Adrenal gland (tissue), 5 donors: Measurements from ENCODE around the gene TRIM47.

Experiments
- CTCF ChIP-seq, 6 experiments: fragments of 450-650 bp in 4 of 6; fragments of 200-600 bp in 2 of 6; sonication (generic) in 1 of 6; IDR thresholded peaks; 1 replicate in 5 of 6; 2 replicates in 1 of 6; pipeline versions ENCODE4 v1.5.1 to v1.8.0; 2016 to 2021; ENCODE audit warnings: antibody characterized with exemption in 6 of 6, mild to moderate bottlenecking in 2 of 6, moderate library complexity in 1 of 6
- POLR2A ChIP-seq, 2 donors: fragments of 450-650 bp; IDR thresholded peaks; one replicate each; pipeline ENCODE4 v1.6.1; 2017; ENCODE audit warnings: antibody characterized with exemption in 2 of 2, mild to moderate bottlenecking in 2 of 2, moderate library complexity in 1 of 2
- donor health status: DM: no; HTN: no; CAD: no.

GRCh38 chr17:75840799-75841164 lies 37.6 kb downstream of the TRIM47 start:
- TF ChIP-seq CTCF (IDR thresholded peaks at IDR 0.05) (no peak), POLR2A (IDR thresholded peaks at IDR 0.05) (no peak)
